NCI-H510A treated with DMSO at 0.1 percent for 48 hours (cell line): Measurements from ENCODE around the gene C2CD2L.
"Not testable (repeated sequence)": the region's sequence is repeated elsewhere in the genome, so short reads cannot be mapped to it uniquely, and the experiment has no call there.

Experiments
- DNase-seq: peaks from one replicate; lab custom pipeline; 2025; lab: John Stamatoyannopoulos, UW

The C2CD2L gene

DNA sequence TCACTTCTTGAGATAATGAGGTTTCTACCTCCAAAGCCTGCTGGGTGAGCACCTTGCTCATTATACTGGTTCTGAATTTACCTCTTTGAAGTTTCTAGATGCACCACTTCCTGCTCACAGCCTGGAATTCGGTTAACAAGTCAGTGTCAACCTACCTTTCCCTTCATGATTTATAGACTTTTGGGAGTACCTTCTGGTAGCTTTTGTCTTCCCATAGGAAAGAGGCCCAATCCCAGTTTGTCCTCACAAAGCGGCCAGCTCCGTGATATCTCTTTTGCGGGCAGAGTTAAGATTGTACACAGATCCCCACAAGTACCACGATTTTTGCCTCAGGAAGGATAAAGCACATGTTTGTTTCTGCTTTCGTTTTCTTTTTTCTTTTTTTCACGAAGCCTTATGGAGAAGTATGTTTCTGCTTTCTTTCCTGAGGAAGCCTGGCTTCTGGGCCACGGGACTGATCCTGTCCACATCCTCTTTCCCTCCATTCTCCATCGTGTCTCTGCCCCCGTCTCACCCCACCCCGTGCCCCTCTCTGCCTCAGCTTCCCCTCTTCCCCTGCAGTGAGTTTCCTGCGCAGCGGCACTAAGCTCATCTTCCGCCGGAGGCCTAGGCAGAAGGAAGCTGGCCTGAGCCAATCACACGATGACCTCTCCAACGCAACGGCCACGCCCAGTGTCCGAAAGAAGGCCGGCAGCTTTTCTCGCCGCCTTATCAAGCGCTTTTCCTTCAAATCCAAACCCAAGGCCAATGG lies 8.5 kb downstream of the C2CD2L start:
- no peak for DNase-seq

DNA sequence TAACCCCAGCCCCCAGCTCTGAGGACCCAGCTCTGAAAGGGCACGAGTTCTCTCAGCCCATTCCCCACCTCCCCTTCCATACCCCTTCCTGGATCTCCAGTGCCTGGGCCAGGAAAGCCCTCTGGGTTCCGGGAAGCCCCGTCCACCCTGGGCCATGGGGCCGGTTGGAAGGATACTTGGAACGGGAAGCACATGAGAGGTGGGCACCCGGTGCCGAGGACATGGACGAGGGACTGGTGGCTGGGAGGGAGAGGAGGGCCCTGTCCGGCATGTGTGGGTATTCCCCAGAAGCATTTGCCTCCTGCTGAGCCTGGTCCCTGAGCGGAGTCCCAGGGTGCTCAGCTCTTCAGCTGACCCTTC lies 9.1 kb downstream of the C2CD2L start:
- no peak for DNase-seq

DNA sequence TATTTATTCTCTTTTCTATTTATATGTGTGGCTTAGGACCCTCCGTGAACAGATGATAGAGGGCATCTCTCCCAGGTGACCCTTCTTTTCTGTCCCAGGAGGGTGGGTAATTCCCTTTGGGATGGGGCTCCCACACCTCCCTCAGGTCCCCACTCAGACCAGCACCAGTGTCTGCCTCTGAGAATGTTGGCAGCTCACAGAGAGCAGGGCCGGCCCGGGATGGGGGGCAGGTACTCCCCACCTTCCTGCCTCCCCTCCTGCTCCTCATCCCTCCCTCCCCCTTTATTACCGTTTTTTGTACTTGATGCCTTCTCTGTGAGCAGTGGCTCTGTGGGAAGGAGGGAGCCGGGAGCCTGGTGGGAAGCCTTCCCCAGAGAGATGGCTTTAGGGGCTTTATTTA lies 9.5 kb downstream of the C2CD2L start:
- no peak for DNase-seq

DNA sequence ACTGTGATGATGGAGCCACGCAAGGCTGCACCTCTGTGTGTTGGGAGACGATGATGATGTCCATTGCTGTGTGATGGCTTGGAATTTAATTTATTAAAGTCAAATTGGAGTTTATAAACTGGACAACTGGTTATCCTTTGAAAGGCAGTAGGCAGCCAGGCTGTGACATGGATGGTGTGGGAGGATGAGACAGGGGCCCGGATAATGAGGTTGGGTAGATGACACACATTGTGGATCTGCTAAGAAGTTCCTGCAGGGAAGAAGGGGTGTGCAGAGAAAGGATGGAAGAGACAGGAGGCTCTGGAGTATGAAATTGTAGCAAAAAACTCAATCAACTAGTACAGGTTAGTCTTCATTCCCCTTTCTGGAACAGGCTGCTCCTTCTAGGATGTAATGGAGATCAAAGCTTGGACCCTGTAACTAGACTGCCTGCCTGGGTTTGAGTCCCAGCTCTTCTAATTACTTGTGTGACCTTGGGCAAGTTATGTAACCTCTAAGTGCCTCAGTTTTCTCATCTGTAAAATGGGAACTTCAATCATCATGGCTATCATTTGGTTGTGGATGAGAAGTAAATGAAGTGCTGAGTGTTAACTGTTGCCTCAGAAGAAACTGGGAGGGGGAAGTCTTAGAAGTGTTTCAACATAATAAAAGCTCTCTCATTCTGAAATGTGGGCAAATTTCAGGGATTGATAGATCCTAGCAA lies 10.0 kb downstream of the C2CD2L start:
- no peak for DNase-seq

DNA sequence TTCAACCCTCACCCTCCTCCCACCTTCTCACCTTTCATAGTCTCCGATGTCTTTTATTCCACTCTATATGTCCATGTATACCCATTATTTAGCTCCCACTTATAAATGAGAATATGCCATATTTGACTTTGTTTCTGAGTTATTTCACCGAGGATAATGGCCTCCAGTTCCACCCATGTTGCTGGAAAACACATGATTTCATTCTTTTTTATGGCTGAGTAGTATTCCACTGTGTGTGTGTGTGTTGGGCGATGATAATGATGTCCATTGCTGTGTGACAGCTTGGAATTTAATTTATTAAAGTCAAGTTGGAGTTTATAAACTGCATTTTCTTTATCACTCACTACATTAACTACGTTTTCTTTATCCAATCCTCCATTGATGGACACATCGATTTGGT lies 11.1 kb downstream of the C2CD2L start:
- no peak for DNase-seq

DNA sequence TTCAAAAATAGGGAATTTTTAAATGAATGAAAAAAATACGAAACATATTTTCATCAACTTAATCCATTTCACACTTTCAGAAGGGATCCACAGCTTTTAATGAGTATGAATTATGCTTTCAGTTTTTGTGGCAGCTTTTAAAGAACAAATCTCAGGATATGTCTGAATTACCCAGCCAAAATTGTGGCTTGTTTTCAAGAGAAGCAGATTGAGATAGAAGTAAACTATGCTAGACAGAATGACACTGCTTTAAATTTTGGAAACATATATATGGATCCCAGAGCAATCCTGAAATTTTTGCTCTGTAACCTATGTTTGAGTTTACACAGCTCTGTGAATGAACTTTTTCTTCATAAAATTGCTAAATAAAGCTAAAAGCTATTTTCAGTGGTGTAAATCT lies 11.8 kb downstream of the C2CD2L start:
- DNase-seq = no peak

DNA sequence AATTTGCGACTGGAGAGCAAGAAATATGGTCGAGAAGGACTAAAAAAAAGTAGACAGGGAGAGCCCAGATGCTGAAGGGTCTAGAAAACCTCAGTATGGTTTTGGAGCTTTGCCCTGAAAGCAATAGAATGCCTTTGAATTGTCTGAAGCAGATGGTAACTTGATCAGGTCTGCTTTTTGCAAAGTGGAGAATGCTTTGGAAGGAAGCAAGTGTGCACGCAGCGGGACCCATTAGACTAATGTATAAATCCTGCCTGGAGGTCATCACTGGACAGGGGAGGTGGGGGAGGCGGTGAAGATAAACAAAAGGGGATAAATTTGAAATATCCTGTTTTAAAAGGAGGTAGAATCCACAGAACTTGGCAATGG lies 13.5 kb downstream of the C2CD2L start:
- DNase-seq = no peak

DNA sequence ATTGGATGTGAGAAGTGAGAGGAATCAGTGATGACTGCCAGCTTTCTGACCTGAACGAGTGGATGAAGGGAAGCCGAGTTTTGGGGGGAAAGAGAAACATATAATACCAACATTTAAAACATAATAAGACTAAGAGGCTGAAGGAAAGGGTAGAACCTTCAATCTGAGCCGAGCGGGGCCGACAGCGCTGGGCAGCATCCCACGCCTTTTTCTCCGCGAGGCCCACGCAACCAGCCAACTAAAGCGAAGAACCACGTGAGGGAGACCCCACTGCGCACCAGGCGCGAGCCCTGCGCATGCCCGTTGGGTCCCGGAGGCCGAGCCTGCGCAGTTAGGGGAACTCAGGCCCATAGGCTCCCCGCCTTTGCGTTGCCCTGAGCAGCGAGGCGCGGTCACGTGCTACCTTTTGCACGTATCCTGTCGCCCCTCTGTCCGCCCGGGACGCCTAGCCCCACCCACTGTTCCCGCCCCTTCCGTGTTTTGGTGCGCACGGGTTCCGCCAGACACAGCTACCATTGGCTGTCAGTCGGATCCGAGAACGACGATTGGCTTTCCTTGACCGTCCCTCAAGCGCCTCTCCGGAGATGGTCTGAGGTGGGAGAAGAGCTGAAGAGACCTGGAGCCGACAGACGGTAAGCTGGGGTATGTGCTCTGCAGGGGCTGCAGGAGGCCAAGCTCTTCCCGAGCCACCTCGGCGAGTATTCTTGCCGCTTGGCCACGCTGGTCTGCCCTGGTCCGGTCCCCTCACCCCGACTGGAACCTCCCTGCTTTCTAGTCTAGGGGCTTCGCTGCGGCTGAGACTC lies 14.1 kb downstream of the C2CD2L start, which contains the start of gene HINFP:
Gene HINFP (plus strand): TSS at position 573 of the 803 bp plus-strand sequence. CDS start 5,365 bp downstream, outside the sequence.
- DNase-seq = peak; percentile 96

DNA sequence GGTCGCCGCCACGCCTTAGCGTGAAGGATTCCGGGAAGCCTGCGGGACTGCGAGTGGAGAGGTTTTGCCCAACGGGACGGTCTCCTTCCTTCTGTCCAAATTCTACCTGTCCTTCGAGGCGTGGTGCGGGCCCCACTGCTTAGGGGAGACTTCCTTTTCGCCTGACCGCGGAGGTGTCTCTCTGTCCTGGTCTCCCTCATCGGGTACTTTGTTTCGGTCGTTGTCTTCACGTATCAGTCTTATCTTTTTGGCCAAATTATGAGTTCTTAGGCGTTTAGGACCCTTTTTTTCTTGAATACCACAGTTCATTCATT lies 14.6 kb downstream of the C2CD2L start:
- no peak for DNase-seq

DNA sequence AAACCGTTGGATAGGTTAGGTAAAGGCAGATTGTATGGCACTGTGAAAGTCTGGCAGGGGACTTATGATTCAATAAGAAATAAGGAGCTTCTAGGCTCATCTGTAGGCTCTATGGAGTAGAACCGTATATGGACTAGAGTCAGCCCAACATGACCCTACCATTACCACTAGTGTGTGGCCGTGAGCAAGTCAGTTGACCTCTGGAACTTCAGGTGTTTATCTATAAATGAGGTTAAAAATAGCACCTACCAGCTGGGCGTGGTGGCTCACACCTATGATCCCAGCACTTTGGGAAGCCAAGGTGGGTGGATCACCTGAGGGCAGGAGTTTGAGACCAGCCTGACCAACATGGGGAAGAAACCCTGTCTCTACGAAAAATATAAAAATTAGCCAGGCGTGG lies 18.7 kb downstream of the C2CD2L start:
- DNase-seq = no peak

DNA sequence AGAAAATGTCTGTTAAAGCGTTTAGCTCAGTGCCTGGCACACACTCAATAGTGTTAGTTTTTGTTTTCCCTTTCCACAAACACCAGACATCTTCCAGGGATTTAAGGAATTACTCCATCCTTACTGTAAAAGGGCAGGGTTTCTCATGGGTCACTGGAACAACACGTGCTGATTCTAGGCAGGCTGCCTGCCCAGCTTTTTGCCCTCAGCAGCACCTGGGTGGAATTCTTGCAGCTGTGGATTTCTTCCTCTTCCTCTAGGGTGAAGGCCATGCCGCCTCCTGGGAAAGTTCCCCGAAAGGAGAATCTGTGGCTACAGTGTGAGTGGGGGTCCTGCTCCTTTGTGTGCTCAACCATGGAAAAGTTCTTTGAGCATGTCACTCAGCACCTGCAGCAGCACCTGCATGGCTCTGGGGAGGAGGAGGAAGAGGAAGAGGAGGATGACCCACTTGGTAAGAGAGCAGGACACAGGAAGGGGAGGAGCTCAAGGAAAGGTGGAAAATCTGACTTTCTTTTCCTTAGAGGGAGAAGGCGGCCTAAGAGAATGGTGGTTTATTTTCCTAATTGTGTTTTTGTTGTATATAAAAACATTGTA lies 19.6 kb downstream of the C2CD2L start:
- no peak for DNase-seq

DNA sequence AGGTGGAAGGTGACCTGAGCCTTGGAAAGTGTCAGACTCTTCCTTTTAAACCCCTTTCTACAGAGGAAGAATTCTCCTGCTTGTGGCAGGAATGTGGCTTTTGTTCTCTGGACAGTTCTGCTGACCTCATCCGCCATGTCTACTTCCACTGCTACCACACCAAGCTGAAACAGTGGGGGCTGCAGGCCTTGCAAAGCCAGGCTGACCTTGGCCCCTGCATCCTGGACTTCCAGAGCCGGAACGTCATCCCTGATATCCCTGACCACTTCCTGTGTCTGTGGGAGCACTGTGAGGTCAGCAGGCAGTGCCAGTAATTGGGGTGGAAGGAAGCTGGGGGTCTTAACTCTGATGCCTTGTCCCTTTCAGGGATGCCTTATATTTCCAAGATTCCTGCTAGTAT lies 23.5 kb downstream of the C2CD2L start:
- DNase-seq = no peak

DNA sequence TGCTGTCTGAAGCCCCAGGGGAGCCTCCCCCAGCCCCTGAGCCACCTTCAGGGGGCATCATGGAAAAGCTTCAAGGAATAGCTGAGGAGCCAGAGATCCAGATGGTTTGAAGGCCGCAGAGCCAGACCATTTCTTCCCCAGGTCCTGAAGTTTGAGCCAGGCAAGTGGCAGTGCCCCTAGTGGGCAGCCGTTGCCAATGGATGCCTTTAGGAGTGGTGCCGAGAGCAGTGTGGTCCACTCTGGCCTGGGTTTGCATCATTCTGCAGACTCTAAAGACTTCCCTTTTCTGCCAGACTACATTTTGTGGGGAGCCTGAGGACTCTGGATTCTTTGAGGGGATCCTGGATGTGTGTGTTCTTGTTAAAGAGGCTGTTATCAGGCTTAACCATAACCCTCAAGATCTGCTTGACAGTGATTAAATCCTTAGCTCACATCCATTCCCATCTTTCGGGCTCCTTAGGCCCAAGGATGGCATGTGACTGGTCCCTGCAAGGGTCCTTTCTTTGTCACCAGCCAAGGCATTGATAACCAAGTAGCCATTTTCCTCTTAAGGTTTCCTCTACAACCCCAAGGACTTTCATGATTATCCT lies 27.3 kb downstream of the C2CD2L start:
- no peak for DNase-seq

DNA sequence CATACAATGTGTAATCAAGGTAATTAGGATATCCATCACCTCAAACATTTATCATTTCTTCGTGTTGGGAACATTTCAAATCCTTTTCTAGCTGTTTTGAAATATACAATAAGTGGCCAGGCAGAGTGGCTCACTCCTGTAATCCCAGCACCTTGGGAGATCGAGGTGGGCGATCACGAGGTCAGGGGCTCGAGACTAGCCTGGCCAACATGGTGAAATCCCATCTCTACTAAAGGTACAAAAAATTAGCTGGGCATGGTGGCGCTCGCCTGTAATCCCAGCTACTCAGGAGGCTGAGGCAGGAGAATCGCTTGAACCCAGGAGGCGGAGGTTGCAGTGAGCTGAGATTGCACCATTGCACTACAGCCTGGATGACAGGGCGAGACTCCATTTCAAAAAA lies 32.1 kb downstream of the C2CD2L start:
- not testable (repeated sequence) for DNase-seq

DNA sequence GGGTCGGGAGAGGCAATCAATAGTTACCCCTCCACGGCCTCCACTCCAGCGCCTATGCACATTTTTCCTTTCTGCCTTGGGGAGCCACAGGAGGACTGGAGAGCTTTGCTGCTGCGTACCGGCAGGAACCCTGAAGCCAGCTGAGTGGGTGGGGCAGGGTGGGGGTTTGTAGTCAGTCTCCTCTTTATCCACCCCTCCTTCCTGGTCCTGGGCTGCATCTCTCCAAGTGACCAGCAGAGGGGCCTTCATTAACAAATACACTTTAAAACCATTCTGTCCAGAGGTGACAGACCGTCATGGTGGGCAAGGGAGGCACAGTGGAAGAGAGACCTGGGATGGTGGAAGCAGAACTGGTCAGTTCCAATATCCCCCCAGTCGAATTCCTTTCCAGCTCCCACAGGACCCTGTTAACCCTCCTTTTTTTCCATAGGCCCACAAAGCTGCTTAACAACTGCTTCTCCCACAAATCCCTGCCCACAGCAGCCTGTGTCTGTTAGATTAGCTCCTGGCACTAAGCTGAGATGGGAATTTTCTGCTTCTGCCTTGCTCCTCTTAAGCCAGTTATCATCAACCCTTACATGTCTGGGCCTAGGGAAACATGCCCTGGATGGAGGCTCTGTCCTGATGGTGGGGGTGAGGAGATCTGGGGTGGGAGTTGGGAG lies 37.8 kb downstream of the C2CD2L start:
- peak; percentile 57 for DNase-seq

DNA sequence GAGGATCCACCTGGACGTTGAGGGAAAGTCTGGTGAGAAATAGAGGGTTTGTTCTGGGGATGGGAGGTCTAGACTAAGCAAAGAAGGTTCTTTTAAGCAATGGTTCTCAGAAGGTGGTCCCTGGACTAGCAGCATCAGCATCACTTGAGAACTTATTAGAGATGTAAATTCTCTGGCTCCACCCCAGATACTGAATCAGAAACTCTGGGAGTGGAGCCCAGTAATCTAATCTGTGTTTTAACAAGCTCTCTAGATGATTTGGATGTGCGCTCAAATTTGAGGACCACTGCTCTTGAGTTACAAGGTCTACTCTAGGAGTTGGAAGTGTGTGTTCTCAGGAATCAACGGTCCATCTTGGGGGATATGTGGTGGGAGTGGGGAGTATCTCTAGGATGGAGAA lies 38.4 kb downstream of the C2CD2L start:
- DNase-seq = no peak

DNA sequence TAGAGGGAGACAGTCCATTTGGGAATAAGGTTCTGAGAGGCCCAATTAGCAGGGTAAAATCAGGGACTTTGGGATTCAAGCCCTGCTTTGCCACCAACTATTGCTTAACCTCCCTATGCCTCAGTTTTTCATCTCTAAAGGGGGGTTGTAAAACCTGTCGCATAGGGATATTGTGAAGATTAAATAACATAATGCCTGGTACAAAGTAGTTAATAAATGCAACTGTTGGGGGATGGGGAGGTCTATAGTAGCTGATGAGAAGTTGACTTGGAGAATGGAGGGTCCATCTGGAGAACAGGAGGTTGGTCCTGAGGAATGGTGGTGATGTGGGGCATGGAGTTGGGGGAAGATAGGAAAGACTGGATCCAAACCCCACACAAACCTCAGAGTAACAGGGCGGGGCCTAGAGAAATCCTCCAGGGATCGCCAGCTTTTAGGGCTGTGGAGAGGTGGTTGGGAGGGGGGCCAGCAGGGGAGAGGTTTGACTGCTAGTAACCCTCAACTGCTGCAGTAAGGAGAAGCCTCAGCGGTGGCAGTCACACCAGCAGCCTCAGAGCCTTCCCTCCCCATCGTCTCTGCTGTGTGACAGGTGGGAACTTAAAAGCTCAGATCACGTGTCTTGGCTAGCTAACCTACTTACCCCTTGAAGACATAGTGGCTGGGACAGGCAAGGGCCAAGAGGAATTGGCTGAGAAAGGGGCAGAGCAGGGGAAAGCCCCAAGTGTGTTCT lies 40.6 kb downstream of the C2CD2L start:
- no peak for DNase-seq

DNA sequence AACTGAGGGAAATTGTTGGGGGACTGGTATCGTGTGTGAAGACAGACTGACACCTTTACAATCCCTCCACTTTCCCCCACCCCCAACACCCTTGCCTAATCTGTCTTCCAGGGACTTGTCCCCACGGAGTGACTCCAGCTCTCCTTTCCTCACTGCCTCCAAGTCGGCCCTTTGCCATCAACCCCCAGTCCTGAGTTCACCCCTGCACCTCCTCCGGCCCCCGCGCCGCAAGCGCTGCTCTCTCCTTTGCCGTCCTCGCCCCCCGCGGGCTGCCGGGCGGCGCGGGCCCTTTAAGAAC lies 41.5 kb downstream of the C2CD2L start:
- DNase-seq = no peak

DNA sequence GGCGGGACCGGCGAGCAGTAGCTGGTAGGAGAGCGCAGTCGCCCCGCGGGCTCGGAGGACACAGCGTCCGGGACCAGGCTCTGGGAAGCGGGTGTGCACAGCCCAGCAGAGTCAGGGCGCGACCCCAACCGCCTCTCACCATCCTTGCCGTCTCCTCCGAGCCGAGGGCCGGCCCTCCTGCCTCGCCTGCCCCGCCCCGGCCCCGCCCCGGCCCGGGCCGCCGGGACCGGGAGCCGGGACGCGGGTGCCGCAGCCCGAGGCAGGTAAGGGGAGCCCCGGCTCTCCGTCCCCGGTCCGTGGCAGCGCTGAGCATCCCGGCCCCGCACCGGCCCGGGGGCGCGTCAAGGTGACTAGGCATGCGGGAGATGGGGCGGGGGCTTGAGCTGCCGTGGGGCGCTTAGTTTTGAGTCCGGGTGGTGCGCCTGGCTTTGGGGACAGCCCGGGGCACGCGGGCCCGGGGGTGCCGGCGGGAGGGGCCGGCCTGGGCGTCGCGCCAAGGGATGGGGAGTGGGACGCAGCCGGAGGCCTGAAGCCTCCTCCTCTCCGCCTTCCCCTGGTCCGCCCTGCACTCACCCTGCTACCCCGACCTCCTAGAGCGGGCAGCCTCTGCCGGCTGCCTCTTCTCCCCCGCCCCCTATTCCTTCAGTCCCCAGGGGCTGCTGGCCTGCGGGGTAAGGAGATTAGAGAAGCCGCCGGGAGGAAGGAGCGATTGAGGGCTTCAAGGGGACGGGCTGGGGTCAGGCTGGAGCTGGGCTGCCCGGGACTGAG lies 42.1 kb downstream of the C2CD2L start, which contains the start of gene ABCG4:
Gene ABCG4 (plus strand): TSS at position 35 of the 768 bp plus-strand sequence. CDS start 914 bp downstream, outside the sequence.
- DNase-seq = no peak

DNA sequence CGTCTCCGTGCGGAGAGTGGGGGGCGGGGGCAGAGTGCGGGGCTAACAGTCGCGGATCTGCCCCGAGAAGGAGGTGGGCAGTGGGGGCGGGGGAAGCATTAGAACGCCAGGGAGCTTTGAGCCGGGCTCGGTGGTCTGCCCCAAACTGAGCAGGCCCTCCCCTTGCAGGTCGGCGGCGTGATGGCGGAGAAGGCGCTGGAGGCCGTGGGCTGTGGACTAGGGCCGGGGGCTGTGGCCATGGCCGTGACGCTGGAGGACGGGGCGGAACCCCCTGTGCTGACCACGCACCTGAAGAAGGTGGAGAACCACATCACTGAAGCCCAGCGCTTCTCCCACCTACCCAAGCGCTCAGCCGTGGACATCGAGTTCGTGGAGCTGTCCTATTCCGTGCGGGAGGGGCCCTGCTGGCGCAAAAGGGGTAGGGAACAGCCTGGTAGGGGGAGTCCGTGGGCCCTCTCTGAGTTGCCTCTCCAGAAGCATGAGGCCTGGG lies 42.7 kb downstream of the C2CD2L start:
- no peak for DNase-seq
